OCI-LY3 (cell line): ENCODE results near the gene ARSI.

Experiments used
- H2AFZ ChIP-seq: fragments of 200-600, 300-600 bp; shearing (Covaris generic); 2 replicates; pipeline ENCODE4 v1.6.0; 2014; ENCODE audit warnings: antibody characterized with exemption, low read depth, low read length
- H3K27ac ChIP-seq: fragments of 200-600, 300-600 bp; sonication (generic); 2 replicates; pipeline ENCODE4 v1.5.1; 2014; ENCODE audit warnings: mild to moderate bottlenecking, low read length, moderate library complexity, mixed read lengths
- H3K27me3 ChIP-seq: fragments of 200-600, 300-600 bp; sonication (generic); 2 replicates; pipeline ENCODE4 v1.6.1; 2014; ENCODE audit warnings: low read depth, low read length, mixed read lengths
- H3K36me3 ChIP-seq: fragments of 200-600, 300-600 bp; sonication (generic); replicated peaks from 2 replicates; pipeline ENCODE3; 2014; ENCODE audit warnings: low read depth, low read length, mixed read lengths
- H3K4me1 ChIP-seq: fragments of 300-600, 200-600 bp; sonication (generic); 2 replicates; pipeline ENCODE4 v1.6.1; 2014; ENCODE audit warnings: low read length, mixed read lengths
- H3K4me2 ChIP-seq: fragments of 200-600, 300-600 bp; sonication (generic); 2 replicates; pipeline ENCODE4 v1.6.1; 2014; ENCODE audit warnings: low read length, mixed read lengths
- H3K4me3 ChIP-seq: fragments of 300-600, 200-600 bp; sonication (generic); 2 replicates; pipeline ENCODE4 v1.5.1; 2014; ENCODE audit warnings: antibody characterized with exemption, mild to moderate bottlenecking, low read length, moderate library complexity
- H3K79me2 ChIP-seq: fragments of 300-600, 200-600 bp; shearing (Covaris generic); 2 replicates; pipeline ENCODE4 v1.6.1; 2014; ENCODE audit warnings: mild to moderate bottlenecking, low read length, mixed read lengths
- H3K9ac ChIP-seq: fragments of 300-600, 200-600 bp; shearing (Covaris generic); 2 replicates; pipeline ENCODE4 v1.6.0; 2014; ENCODE audit warnings: mild to moderate bottlenecking, low read length, moderate library complexity
- H3K9me3 ChIP-seq: fragments of 200-600, 300-600 bp; shearing (Covaris generic); 2 replicates; pipeline ENCODE4 v1.6.1; 2014; ENCODE audit warnings: low read length, mixed read lengths; ENCODE audit not compliant: insufficient read depth
- H4K20me1 ChIP-seq: fragments of 200-600, 300-600 bp; sonication (generic); 2 replicates; pipeline ENCODE4 v1.6.1; 2016; ENCODE audit warnings: low read length, mixed read lengths; ENCODE audit not compliant: insufficient read depth
- CTCF ChIP-seq: fragments of 200-600, 300-600 bp; sonication (generic); IDR thresholded peaks from 2 replicates; pipeline ENCODE4 v1.5.1; 2014; ENCODE audit warnings: antibody characterized with exemption, low read length, low read depth
- EZH2phosphoT487 ChIP-seq: fragments of 200-600 bp; shearing (Covaris generic); IDR thresholded peaks from 2 replicates; pipeline ENCODE4 v1.6.1; 2018; ENCODE audit warnings: antibody characterized with exemption, mixed run types, low read depth

Gene ARSI

GRCh38 chr5:150294551-150295071, 8.1 kb downstream of the ARSI start:
- Histone ChIP-seq H3K27ac (no peak overlapping the region), H2AFZ (no peak overlapping the region)

GRCh38 chr5:150293091-150293941, 9.4 kb downstream of the ARSI start:
- H3K79me2 ChIP-seq, result no peaks in the 10 kb centered on the region
- no peaks in the 10 kb centered on the region for H3K9me3 ChIP-seq
- TF ChIP-seq EZH2phosphoT487, result no peak
- no peak overlapping the region for H3K27ac ChIP-seq
- H3K4me2 ChIP-seq, result no peak overlapping the region
- no peak overlapping the region for H3K4me3 ChIP-seq
- no peaks in the 10 kb centered on the region for H3K27me3 ChIP-seq
- H4K20me1 ChIP-seq, result no peaks in the 10 kb centered on the region
- no peaks in the 10 kb centered on the region for H3K4me1 ChIP-seq
- no peaks in the 10 kb centered on the region for H3K36me3 ChIP-seq
- no peak overlapping the region for H3K9ac ChIP-seq
- H2AFZ ChIP-seq, result no peak overlapping the region

More at GRCh38 chr5:150294551-150295071, 8.1 kb downstream of the ARSI start:
- Histone ChIP-seq H3K4me1 (no peaks in the 10 kb centered on the region), H4K20me1 (no peaks in the 10 kb centered on the region), H3K4me3 (no peak overlapping the region), H3K9ac (no peak overlapping the region), H3K27me3 (no peaks in the 10 kb centered on the region), H3K9me3 (no peaks in the 10 kb centered on the region), H3K4me2 (no peak overlapping the region), H3K79me2 (no peaks in the 10 kb centered on the region), H3K36me3 (no peaks in the 10 kb centered on the region)
- TF ChIP-seq CTCF, result no peak

- TF ChIP-seq CTCF (no peak), EZH2phosphoT487 (no peak)
- H3K79me2 ChIP-seq, result no peaks in the 10 kb centered on the region
- H2AFZ ChIP-seq, result no peak overlapping the region
- no peaks in the 10 kb centered on the region for H4K20me1 ChIP-seq
- H3K36me3 ChIP-seq, result no peaks in the 10 kb centered on the region
- H3K27me3 ChIP-seq, result no peaks in the 10 kb centered on the region
- H3K9ac ChIP-seq, result no peak overlapping the region
- no peak overlapping the region for H3K27ac ChIP-seq
- no peaks in the 10 kb centered on the region for H3K9me3 ChIP-seq
- no peak overlapping the region for H3K4me2 ChIP-seq
- no peak overlapping the region for H3K4me3 ChIP-seq
- no peaks in the 10 kb centered on the region for H3K4me1 ChIP-seq
These were observed 11.0 kb downstream of the ARSI start for GRCh38 chr5:150291388-150292385.

- Histone ChIP-seq H3K9me3 (no peaks in the 10 kb centered on the region), H3K36me3 (no peaks in the 10 kb centered on the region), H3K27ac (no peak within 1 kb of the TSS), H4K20me1 (no peaks in the 10 kb centered on the region), H3K4me3 (no peak within 1 kb of the TSS), H3K27me3 (no peaks in the 10 kb centered on the region), H2AFZ (no peak within 1 kb of the TSS), H3K79me2 (no peaks in the 10 kb centered on the region), H3K4me2 (no peak within 1 kb of the TSS), H3K9ac (no peak within 1 kb of the TSS), H3K4me1 (no peaks in the 10 kb centered on the region)
- TF ChIP-seq CTCF, result no peak
- no peak for TF ChIP-seq EZH2phosphoT487
These were observed 12.9 kb downstream of the ARSI start, which contains the start of gene CAMK2A for GRCh38 chr5:150289551-150290390. Gene CAMK2A, minus strand, starts transcription at chr5:150289773. Its CDS starts 148 bp downstream, at chr5:150289625.
